ENCODE results near the gene GAGE1. TPM values are rescaled to one million over a fixed set of nuclear protein-coding genes. Genes with fewer than 3 reads are reported as not detected.

Gene GAGE1
- total RNA-seq, 120 experiments from 2014 or later: 1.1 to 3.2 TPM; not detected in 118

Other genes with a start within 250 kb of the GAGE1 start
- not detected for gene GAGE12C, start 66.8 kb upstream of the GAGE1 start, total RNA-seq
- not detected for gene GAGE12D, start 57.3 kb upstream of the GAGE1 start, total RNA-seq
- not detected for gene GAGE12E, start 47.7 kb upstream of the GAGE1 start, total RNA-seq
- 1 to 10 TPM in 2 of 120 experiments, not detected in 118; 1.1 to 1.6 TPM for gene GAGE12F, start 38.2 kb upstream of the GAGE1 start, total RNA-seq
- 1 to 10 TPM in 1 of 120 experiments, not detected in 119; 1.6 TPM for gene GAGE12G, start 28.6 kb upstream of the GAGE1 start, total RNA-seq
- gene GAGE12H, start 19.1 kb upstream of the GAGE1 start, total RNA-seq: not detected
- gene GAGE2A, start 9.5 kb upstream of the GAGE1 start, total RNA-seq: 1 to 10 TPM in 4 of 120 experiments, not detected in 116; 1.0 to 1.9 (median 1.3) TPM
- gene PAGE1, start 97.0 kb downstream of the GAGE1 start, total RNA-seq: not detected
- not detected for gene PAGE4, start 230.3 kb downstream of the GAGE1 start, total RNA-seq